GM12878 (cell line): ENCODE results near the gene TKTL1. TPM values are rescaled to one million over a fixed set of nuclear protein-coding genes. Genes with fewer than 3 reads are reported as not detected.

Source experiments
- ATAC-seq: fragments of 200-7000 bp; cut with Tn5 transposase; 3 replicates; pipeline ENCODE4 v1.9.1; 2020; ENCODE audit warnings: mild to moderate bottlenecking, moderate library complexity
- BruUV-seq: library from RNA; stranded (reverse); fragments of 400-500 nt; replicated peaks from 2 replicates; lab custom pipeline; 2021; lab: Mats Ljungman, UMichigan
- CTCF ChIA-PET: fragments of 300-600 bp; sonication (Branson Sonifier 250); formaldehyde crosslinking; extraction: SDS; loops from one replicate; lab custom pipeline; 2021; ENCODE audit warnings: inconsistent platforms; lab: Yijun Ruan, JAX
- POLR2A ChIA-PET: fragments of 350-600 bp; formaldehyde crosslinking; extraction: SDS; loops from one replicate; lab custom pipeline; 2021; ENCODE audit warnings: inconsistent platforms; lab: Charles Lee
- RAD21 ChIA-PET: fragments of 300-600 bp; sonication (Branson Sonifier 250); formaldehyde crosslinking; loops from one replicate; lab custom pipeline; 2023; ENCODE audit warnings: antibody characterized with exemption; ENCODE audit not compliant: unreplicated experiment; lab: Charles Lee
- SMC1A ChIA-PET: fragments of 300-600 bp; sonication (Branson Sonifier 250); formaldehyde crosslinking; loops from one replicate; lab custom pipeline; 2023; ENCODE audit not compliant: unreplicated experiment, uncharacterized antibody; lab: Charles Lee
- DNase-seq: peaks from one replicate; pipeline ENCODE4 v3.0.0-alpha.2; 2011; ENCODE audit warnings: low read depth, low spot score
- FAIRE-seq: peaks from 3 replicates; lab custom pipeline; 2011; peaks lifted over from hg19 to GRCh38; lab: Jason Lieb, UNC
- H2AFZ ChIP-seq: 2 replicates; pipeline ENCODE4 v1.6.0; 2011; ENCODE audit warnings: low read depth, low read length, control low read depth; ENCODE audit not compliant: control insufficient read depth
- H3K27ac ChIP-seq: 2 replicates; pipeline ENCODE4 v1.5.1; 2011; ENCODE audit warnings: control low read depth; ENCODE audit not compliant: control insufficient read depth, insufficient read depth
- H3K27me3 ChIP-seq, 2 experiments: replicated peaks in 1 of 2; 2 replicates each; pipeline versions ENCODE4 v1.6.0 to v1.6.1; 2011; ENCODE audit warnings: low read length in 1 of 2; ENCODE audit not compliant: control insufficient read depth in 2 of 2, insufficient read depth in 2 of 2
- H3K36me3 ChIP-seq, 2 experiments: 2 replicates each; pipeline ENCODE4 v1.5.1; 2011; ENCODE audit warnings: low read length in 1 of 2; ENCODE audit not compliant: control insufficient read depth in 2 of 2, insufficient read depth in 2 of 2
- H3K4me1 ChIP-seq: 2 replicates; pipeline ENCODE4 v1.6.1; 2011; ENCODE audit warnings: mild to moderate bottlenecking, low read length, moderate library complexity, mixed read lengths; ENCODE audit not compliant: control insufficient read depth, insufficient read depth
- H3K4me2 ChIP-seq: 2 replicates; pipeline ENCODE4 v1.6.0; 2011; ENCODE audit warnings: control low read depth; ENCODE audit not compliant: control insufficient read depth, insufficient read depth
- H3K4me3 ChIP-seq: fragments of 200-600 bp; sonication (generic); 2 replicates; pipeline ENCODE4 v1.5.1; 2016
- H3K79me2 ChIP-seq: 2 replicates; pipeline ENCODE4 v1.6.0; 2011; ENCODE audit warnings: low read length; ENCODE audit not compliant: control insufficient read depth, insufficient read depth
- H3K9ac ChIP-seq: 2 replicates; pipeline ENCODE4 v1.8.0; 2011; ENCODE audit warnings: low read length, control low read depth, mixed read lengths; ENCODE audit not compliant: control insufficient read depth, insufficient read depth
- H3K9me3 ChIP-seq: replicated peaks from 3 replicates; pipeline ENCODE4 v1.5.1; 2011; ENCODE audit warnings: mild to moderate bottlenecking, low read length; ENCODE audit not compliant: control insufficient read depth, insufficient read depth
- H4K20me1 ChIP-seq: 2 replicates; pipeline ENCODE4 v1.6.0; 2011; ENCODE audit not compliant: control insufficient read depth, insufficient read depth
- CREB1 ChIP-seq: IDR thresholded peaks from 2 replicates; pipeline ENCODE4 v1.6.1; 2012; ENCODE audit warnings: low read depth, mild to moderate bottlenecking, inconsistent platforms
- DPF2 ChIP-seq: fragments of 450-650 bp; IDR thresholded peaks from 2 replicates; pipeline ENCODE4 v1.6.1; 2017; ENCODE audit warnings: mild to moderate bottlenecking
- ETV6 ChIP-seq, 2 experiments: fragments of 450-650 bp in 1 of 2; IDR thresholded peaks in 1 of 2; conservative IDR thresholded peaks in 1 of 2; 2 replicates each; pipeline ENCODE4 v1.6.1; 2014; ENCODE audit warnings: antibody characterized with exemption in 1 of 2, borderline replicate concordance in 1 of 2, low read depth in 1 of 2, mild to moderate bottlenecking in 1 of 2, moderate library complexity in 1 of 2
- FOXK2 ChIP-seq: fragments of 450-650 bp; IDR thresholded peaks from 2 replicates; pipeline ENCODE4 v1.6.1; 2017; ENCODE audit warnings: mild to moderate bottlenecking, moderate library complexity
- FOXM1 ChIP-seq: IDR thresholded peaks from 2 replicates; pipeline ENCODE4 v1.6.1; 2012; ENCODE audit warnings: low read depth, mild to moderate bottlenecking, inconsistent platforms, low read length, moderate library complexity
- IRF4 ChIP-seq: IDR thresholded peaks from 2 replicates; pipeline ENCODE4 v1.6.1; 2011; ENCODE audit warnings: low read depth, low read length
- KAT2A ChIP-seq: conservative IDR thresholded peaks from 2 replicates; pipeline ENCODE4 v1.6.1; 2011; ENCODE audit warnings: low read depth, low read length; ENCODE audit not compliant: control insufficient read depth
- LARP7 ChIP-seq: fragments of 450-650 bp; IDR thresholded peaks from 2 replicates; pipeline ENCODE4 v1.6.1; 2017; ENCODE audit warnings: mild to moderate bottlenecking
- MYB ChIP-seq: fragments of 150-350 bp; IDR thresholded peaks from 2 replicates; pipeline ENCODE4 v1.6.1; 2014; ENCODE audit warnings: mild to moderate bottlenecking, low read depth, low read length, borderline replicate concordance
- RBBP5 ChIP-seq: fragments of 200-600 bp; sonication (generic); conservative IDR thresholded peaks from 2 replicates; pipeline ENCODE4 v1.6.1; 2016
- RUNX3 ChIP-seq: IDR thresholded peaks from 2 replicates; pipeline ENCODE4 v1.6.1; 2012; ENCODE audit warnings: low read length, inconsistent platforms
- SMARCA5 ChIP-seq: fragments of 450-650 bp; IDR thresholded peaks from 2 replicates; pipeline ENCODE4 v1.6.1; 2017; ENCODE audit warnings: mild to moderate bottlenecking
- STAT1 ChIP-seq: fragments of 450-650 bp; conservative IDR thresholded peaks from 2 replicates; pipeline ENCODE4 v1.6.1; 2014; ENCODE audit warnings: antibody characterized with exemption, mild to moderate bottlenecking
- SUZ12 ChIP-seq: fragments of 200-600 bp; sonication (generic); IDR thresholded peaks from one replicate; pipeline ENCODE4 v1.6.1; 2018; ENCODE audit warnings: antibody characterized with exemption, mild to moderate bottlenecking; ENCODE audit not compliant: unreplicated experiment
- TCF3 ChIP-seq: IDR thresholded peaks from 2 replicates; pipeline ENCODE4 v1.6.1; 2012; ENCODE audit warnings: low read depth, mild to moderate bottlenecking, low read length, borderline replicate concordance; ENCODE audit not compliant: insufficient read depth
- YY1 ChIP-seq: IDR thresholded peaks from 2 replicates; pipeline ENCODE4 v1.6.1; 2011; ENCODE audit warnings: low read depth, mild to moderate bottlenecking, low read length
- ZBED1 ChIP-seq: IDR thresholded peaks from 2 replicates; pipeline ENCODE4 v1.6.1; 2016; ENCODE audit warnings: borderline replicate concordance
- WGBS: methylation state at CpG from one replicate; pipeline ENCODE4 v1.1.6; 2016; ENCODE audit warnings: low lambda C conversion rate; ENCODE audit not compliant: insufficient replicate concordance, insufficient coverage; ENCODE audit errors: missing lambda C conversion rate; 5-methylcytosine and 5-hydroxymethylcytosine counted together
- in situ Hi-C: fragments of 300-500 bp; cut with MboI; formaldehyde crosslinking; loops from 9 replicates; pipeline ENCODE4 v1.14.3; 2018; ENCODE audit warnings: mixed read lengths
- intact Hi-C: fragments of 100-400 bp; cut with micrococcal nuclease; formaldehyde crosslinking; loops from one replicate; pipeline ENCODE4 v1.14.2; 2022; ENCODE audit not compliant: unreplicated experiment
- polyA plus RNA-seq, 11 experiments: library from polyadenylated mRNA; depleted of rRNA in 4 of 11; unstranded in 6 of 11; stranded (reverse) in 5 of 11; fragments of >200 nt; fragmentation: Nextera tagmentation in 4 of 11; fragmentation: Illumina TruSeq in 1 of 11; extraction: Ambion mirVana in 4 of 11; extraction: Trizol in 1 of 11; gene quantifications; 1 replicate in 1 of 11; 2 replicates in 10 of 11; pipeline versions ENCODE4 v1.2.1 to v1.2.3, GENCODE V29; 2011 to 2016; ENCODE audit warnings: inconsistent platforms in 2 of 11, missing spikeins in 2 of 11, low read depth in 1 of 11
- total RNA-seq, 4 experiments: library from RNA; depleted of rRNA in 3 of 4; stranded (reverse); fragments of >200 nt in 3 of 4; fragmentation: Illumina TruSeq in 1 of 4; extraction: Trizol in 1 of 4; gene quantifications; 2 replicates each; pipeline versions ENCODE4 v1.2.1 to v1.2.3, GENCODE V29; 2013 to 2021
- TF ChIP-seq, protein P1 (sequence below): fragments of 450-650 bp; IDR thresholded peaks from 2 replicates; pipeline ENCODE4 v1.6.1; 2017; ENCODE audit warnings: antibody characterized with exemption, mild to moderate bottlenecking, moderate library complexity

TKTL1 gene
- total and polyA plus RNA-seq, 10 of the 15 experiments (the other 5 are each of a cell fraction or from before 2014, with no cell fraction given): 0.01 to 0.07 TPM; not detected in 8

DNA sequence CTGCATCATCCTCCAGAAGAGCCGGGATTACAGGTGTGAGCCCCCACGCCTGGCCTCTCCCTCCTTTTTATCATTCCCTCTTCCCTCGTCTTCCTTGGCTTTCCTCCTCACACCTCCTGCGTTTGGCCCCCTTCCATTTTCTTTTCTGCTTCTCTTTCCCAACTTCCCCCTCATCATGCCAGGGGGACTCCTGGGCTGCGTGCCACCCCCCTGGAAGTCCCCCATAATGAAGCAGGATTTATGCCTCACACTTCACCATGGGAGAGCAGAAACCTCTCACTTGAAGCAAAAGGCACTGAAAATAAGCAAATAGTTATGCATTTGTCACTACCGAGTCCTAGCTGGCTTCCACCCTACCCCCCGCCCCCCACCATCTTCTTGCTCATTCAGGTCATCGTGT, 7.9 kb downstream of the TKTL1 start:
- POLR2A ChIA-PET: no interaction called here
- no peak for TF ChIP-seq SMARCA5
- TF ChIP-seq LARP7: no peak
- no peak for TF ChIP-seq ZBED1
- TF ChIP-seq RUNX3: no peak
- no peak for TF ChIP-seq STAT1
- TF ChIP-seq, all 136 proteins: peak for 0
- no peak overlapping the region for H3K9ac ChIP-seq
- no peak overlapping the region for H3K4me3 ChIP-seq
- no peaks in the 10 kb centered on the region; the same call in 2 of the 3 replicates for H3K9me3 ChIP-seq
- no peak for DNase-seq
- no peak for FAIRE-seq
- H2AFZ ChIP-seq: no peak overlapping the region
- no peaks in the 10 kb centered on the region for H3K27me3 ChIP-seq
- H3K4me1 ChIP-seq: no peaks in the 10 kb centered on the region; the same call in 1 of the 2 replicates
- ChIA-PET SMC1A (no interaction called here), CTCF (no interaction called here), RAD21 (no interaction called here)
- no peaks in the 10 kb centered on the region for H4K20me1 ChIP-seq
- H3K4me2 ChIP-seq: no peak overlapping the region
- no peaks in the 10 kb centered on the region for H3K79me2 ChIP-seq
- H3K36me3 ChIP-seq: no peaks in the 10 kb centered on the region
- H3K27ac ChIP-seq: no peak overlapping the region
- intact Hi-C loops: no loop called here
- WGBS: 39% methylated on average over 8 of the region's 8 CpGs
- BruUV-seq: no TSS peak
- ATAC-seq: no peak
- in situ Hi-C loops: loop anchor here (25.0 kb wide), 1 partner anchor 166 kb away; the partner anchor contains the start of gene OPN1LW

DNA sequence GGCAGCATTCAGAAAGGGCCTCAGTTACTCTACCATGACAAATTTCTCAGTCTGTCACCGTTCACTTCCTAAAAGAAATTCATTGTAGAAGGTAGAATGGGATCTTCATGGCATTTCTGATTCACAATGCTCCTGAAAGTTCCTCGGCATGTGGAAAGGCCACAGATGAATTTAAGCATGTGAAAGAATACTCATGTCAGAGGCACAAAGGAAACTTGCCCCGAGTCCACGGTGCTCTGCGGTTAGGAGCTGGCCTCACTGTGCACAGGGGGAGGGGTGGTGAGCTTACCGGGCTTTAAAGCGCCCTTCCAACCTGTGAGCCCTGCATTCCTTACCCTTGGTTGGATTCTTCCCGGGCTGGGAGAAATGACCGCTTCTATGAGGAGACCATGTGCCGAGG, 9.3 kb downstream of the TKTL1 start:
- FAIRE-seq (no peak), DNase-seq (no peak), ATAC-seq (no peak)
- Histone ChIP-seq H3K79me2 (no peaks in the 10 kb centered on the region), H3K9me3 (no peaks in the 10 kb centered on the region; the same call in 2 of the 3 replicates), H3K36me3 (no peaks in the 10 kb centered on the region), H3K4me1 (no peaks in the 10 kb centered on the region), H3K27ac (no peak overlapping the region), H3K27me3 (no peaks in the 10 kb centered on the region), H3K9ac (no peak overlapping the region), H3K4me3 (no peak overlapping the region), H3K4me2 (no peak overlapping the region), H4K20me1 (no peaks in the 10 kb centered on the region), H2AFZ (no peak overlapping the region)
- POLR2A ChIA-PET: no interaction called here
- BruUV-seq: no TSS peak
- RAD21 ChIA-PET: no interaction called here
- SMC1A ChIA-PET: no interaction called here
- intact Hi-C loops (no loop called here), in situ Hi-C loops (loop anchor here (25.0 kb wide), 1 partner anchor 168 kb away; the partner anchor contains the start of gene OPN1LW)
- CTCF ChIA-PET: no interaction called here
- 21% methylated on average over 10 of the region's 10 CpGs for WGBS
- TF ChIP-seq DPF2: no peak
- TF ChIP-seq RBBP5: no peak
- no peak for TF ChIP-seq SUZ12
- no peak for TF ChIP-seq MYB
- TF ChIP-seq KAT2A: no peak
- no peak for TF ChIP-seq FOXM1
- TF ChIP-seq FOXK2: no peak
- TF ChIP-seq CREB1: no peak
- no peak for TF ChIP-seq ETV6 (conservative IDR thresholded peaks at IDR 0.05 in 1 of 2, IDR thresholded peaks at IDR 0.05 in 1 of 2; ENCODE audit: borderline replicate concordance in 1 of 2, low read depth in 1 of 2)
- TF ChIP-seq IRF4: no peak
- TF ChIP-seq, protein P1, sequence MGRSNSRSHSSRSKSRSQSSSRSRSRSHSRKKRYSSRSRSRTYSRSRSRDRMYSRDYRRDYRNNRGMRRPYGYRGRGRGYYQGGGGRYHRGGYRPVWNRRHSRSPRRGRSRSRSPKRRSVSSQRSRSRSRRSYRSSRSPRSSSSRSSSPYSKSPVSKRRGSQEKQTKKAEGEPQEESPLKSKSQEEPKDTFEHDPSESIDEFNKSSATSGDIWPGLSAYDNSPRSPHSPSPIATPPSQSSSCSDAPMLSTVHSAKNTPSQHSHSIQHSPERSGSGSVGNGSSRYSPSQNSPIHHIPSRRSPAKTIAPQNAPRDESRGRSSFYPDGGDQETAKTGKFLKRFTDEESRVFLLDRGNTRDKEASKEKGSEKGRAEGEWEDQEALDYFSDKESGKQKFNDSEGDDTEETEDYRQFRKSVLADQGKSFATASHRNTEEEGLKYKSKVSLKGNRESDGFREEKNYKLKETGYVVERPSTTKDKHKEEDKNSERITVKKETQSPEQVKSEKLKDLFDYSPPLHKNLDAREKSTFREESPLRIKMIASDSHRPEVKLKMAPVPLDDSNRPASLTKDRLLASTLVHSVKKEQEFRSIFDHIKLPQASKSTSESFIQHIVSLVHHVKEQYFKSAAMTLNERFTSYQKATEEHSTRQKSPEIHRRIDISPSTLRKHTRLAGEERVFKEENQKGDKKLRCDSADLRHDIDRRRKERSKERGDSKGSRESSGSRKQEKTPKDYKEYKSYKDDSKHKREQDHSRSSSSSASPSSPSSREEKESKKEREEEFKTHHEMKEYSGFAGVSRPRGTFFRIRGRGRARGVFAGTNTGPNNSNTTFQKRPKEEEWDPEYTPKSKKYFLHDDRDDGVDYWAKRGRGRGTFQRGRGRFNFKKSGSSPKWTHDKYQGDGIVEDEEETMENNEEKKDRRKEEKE: no peak
- TF ChIP-seq YY1: no peak
- no peak for TF ChIP-seq TCF3
